HCT116 (cell line): ENCODE data around the gene UNC79. TPM values are rescaled to one million over a fixed set of nuclear protein-coding genes. Genes with fewer than 3 reads are reported as not detected.

Experiments used
- ATAC-seq: fragments of 200-7000 bp; cut with Tn5 transposase; 2 replicates; pipeline ENCODE4 v1.9.1; 2020; ENCODE audit warnings: mild to moderate bottlenecking, moderate library complexity
- BruUV-seq: library from RNA; stranded (reverse); fragments of 400-500 nt; replicated peaks from 2 replicates; lab custom pipeline; 2021; lab: Mats Ljungman, UMichigan
- CTCF ChIA-PET: fragments of 300-600 bp; sonication (Branson Sonifier 250); formaldehyde crosslinking; loops from one replicate; lab custom pipeline; 2021; ENCODE audit warnings: antibody characterized with exemption; lab: Charles Lee
- POLR2A ChIA-PET: fragments of 300-600, 350-600 bp; sonication (Branson Sonifier 250); formaldehyde crosslinking; loops from one replicate; lab custom pipeline; 2021; ENCODE audit warnings: antibody characterized with exemption; lab: Charles Lee
- RAD21 ChIA-PET, 2 experiments: fragments of 300-600 bp; sonication (Branson Sonifier 250); formaldehyde crosslinking; loops; one replicate each; lab custom pipeline; 2023; ENCODE audit warnings: low total read pairs in 2 of 2; ENCODE audit not compliant: uncharacterized antibody in 2 of 2, unreplicated experiment in 2 of 2, low non-redundant PET in 1 of 2; lab: Charles Lee
- DNase-seq: peaks from one replicate; pipeline ENCODE4 v3.0.0-alpha.2; 2010; ENCODE audit warnings: low read depth, low spot score
- H2AFZ ChIP-seq: fragments of 200-600 bp; shearing (Covaris generic), sonication (generic); 2 replicates; pipeline ENCODE4 v1.6.1; 2017; ENCODE audit warnings: low read depth, mixed run types, mixed read lengths, antibody characterized with exemption, low read length; ENCODE audit not compliant: poor library complexity, severe bottlenecking
- H3K27ac ChIP-seq: 2 replicates; pipeline ENCODE4 v1.5.1; 2012; ENCODE audit warnings: low read depth, low read length
- H3K27me3 ChIP-seq: fragments of 200-600 bp; sonication (generic); 2 replicates; pipeline ENCODE4 v1.6.1; 2016; ENCODE audit warnings: mixed run types, low read length, mixed read lengths; ENCODE audit not compliant: insufficient read depth
- H3K36me3 ChIP-seq, 2 experiments: fragments of 200-500 bp in 1 of 2; fragments of 200-600 bp in 1 of 2; sonication (Bioruptor generic) in 1 of 2; sonication (generic) in 1 of 2; 2 replicates each; pipeline versions ENCODE4 v1.5.1 to v1.6.1; 2014 to 2016; ENCODE audit warnings: low read length in 2 of 2, inconsistent platforms in 1 of 2, mixed read lengths in 1 of 2, mixed run types in 1 of 2; ENCODE audit not compliant: insufficient read depth in 2 of 2, control insufficient read depth in 1 of 2
- H3K4me1 ChIP-seq, 2 experiments: fragments of 200-600 bp in 1 of 2; sonication (generic) in 1 of 2; 2 replicates each; pipeline versions ENCODE4 v1.5.1 to v1.6.1; 2012 to 2017; ENCODE audit warnings: low read length in 2 of 2, inconsistent platforms in 1 of 2, mild to moderate bottlenecking in 1 of 2, mixed read lengths in 1 of 2, mixed run types in 1 of 2, moderate library complexity in 1 of 2; ENCODE audit not compliant: insufficient read depth in 2 of 2, control insufficient read depth in 1 of 2
- H3K4me2 ChIP-seq: fragments of 200-600 bp; sonication (generic); 2 replicates; pipeline ENCODE4 v1.6.1; 2017; ENCODE audit warnings: mixed run types, low read length, mixed read lengths
- H3K4me3 ChIP-seq, 2 experiments: fragments of 200-600 bp in 1 of 2; sonication (generic) in 1 of 2; replicated peaks in 1 of 2; 2 replicates each; pipeline ENCODE4 v1.5.1; 2011 to 2016; ENCODE audit warnings: low read length in 2 of 2, control low read depth in 1 of 2, low read depth in 1 of 2, mild to moderate bottlenecking in 1 of 2, mixed read lengths in 1 of 2, mixed run types in 1 of 2
- H3K79me2 ChIP-seq: fragments of 200-600 bp; sonication (generic); 2 replicates; pipeline ENCODE4 v1.6.1; 2017; ENCODE audit warnings: mild to moderate bottlenecking, mixed run types, low read length, moderate library complexity, mixed read lengths; ENCODE audit not compliant: insufficient read depth
- H3K9ac ChIP-seq: fragments of 200-600 bp; sonication (generic); 2 replicates; pipeline ENCODE4 v1.6.1; 2016; ENCODE audit warnings: low read length, mixed read lengths
- H3K9me2 ChIP-seq: fragments of 200-600 bp; sonication (generic), shearing (Covaris generic); 2 replicates; pipeline ENCODE4 v1.6.1; 2017; ENCODE audit warnings: mixed run types, mild to moderate bottlenecking, moderate library complexity; ENCODE audit not compliant: insufficient read depth
- H3K9me3 ChIP-seq, 2 experiments: fragments of 200-500 bp in 1 of 2; fragments of 200-600 bp in 1 of 2; sonication (Bioruptor generic) in 1 of 2; sonication (generic) in 1 of 2; 2 replicates each; pipeline ENCODE4 v1.6.1; 2014 to 2017; ENCODE audit warnings: low read length in 2 of 2, mixed read lengths in 2 of 2, inconsistent platforms in 1 of 2, low read depth in 1 of 2, mild to moderate bottlenecking in 1 of 2, mixed run types in 1 of 2, moderate library complexity in 1 of 2; ENCODE audit not compliant: control insufficient read depth in 1 of 2, insufficient read depth in 1 of 2
- H4K20me1 ChIP-seq: fragments of 200-600 bp; sonication (generic), shearing (Covaris generic); 2 replicates; pipeline ENCODE4 v1.6.1; 2017; ENCODE audit warnings: mixed run types, mild to moderate bottlenecking, moderate library complexity; ENCODE audit not compliant: insufficient read depth
- CBX3 ChIP-seq: IDR thresholded peaks from 2 replicates; pipeline ENCODE4 v1.6.1; 2012; ENCODE audit warnings: low read depth
- CEBPB ChIP-seq: IDR thresholded peaks from 2 replicates; pipeline ENCODE4 v1.6.1; 2012; ENCODE audit warnings: low read depth
- EGR1 ChIP-seq: IDR thresholded peaks from 2 replicates; pipeline ENCODE4 v1.6.1; 2012; ENCODE audit warnings: low read depth
- ELF1 ChIP-seq: IDR thresholded peaks from 2 replicates; pipeline ENCODE4 v1.6.1; 2012; ENCODE audit warnings: low read depth, borderline replicate concordance
- EZH2 ChIP-seq: fragments of 200-600 bp; sonication (generic); IDR thresholded peaks from 2 replicates; pipeline ENCODE4 v1.6.1; 2017; ENCODE audit warnings: antibody characterized with exemption, mixed run types
- EZH2phosphoT487 ChIP-seq: fragments of 200-600 bp; IDR thresholded peaks from 2 replicates; pipeline ENCODE4 v1.6.1; 2018; ENCODE audit warnings: antibody characterized with exemption, borderline replicate concordance
- FOSL1 ChIP-seq: IDR thresholded peaks from 2 replicates; pipeline ENCODE4 v1.6.1; 2012; ENCODE audit warnings: low read depth
- JUND ChIP-seq: IDR thresholded peaks from 2 replicates; pipeline ENCODE4 v1.6.1; 2012
- MAX ChIP-seq: IDR thresholded peaks from 2 replicates; pipeline ENCODE4 v1.6.1; 2012
- POLR2A ChIP-seq: IDR thresholded peaks from 2 replicates; pipeline ENCODE4 v1.7.0; 2011; ENCODE audit warnings: borderline replicate concordance; ENCODE audit not compliant: insufficient read depth, insufficient read length; ENCODE audit errors: extremely low read depth
- POLR2AphosphoS5 ChIP-seq: IDR thresholded peaks from 2 replicates; pipeline ENCODE4 v1.6.1; 2011; ENCODE audit warnings: mild to moderate bottlenecking, low read depth, low read length, moderate library complexity
- SIN3A ChIP-seq: IDR thresholded peaks from 2 replicates; pipeline ENCODE4 v1.6.1; 2012; ENCODE audit warnings: low read depth
- SP1 ChIP-seq: IDR thresholded peaks from 2 replicates; pipeline ENCODE4 v1.6.1; 2012; ENCODE audit warnings: low read depth
- SRF ChIP-seq: IDR thresholded peaks from 2 replicates; pipeline ENCODE4 v1.6.1; 2012; ENCODE audit warnings: low read depth
- TCF7L2 ChIP-seq: IDR thresholded peaks from 2 replicates; pipeline ENCODE4 v1.7.0; 2011; ENCODE audit warnings: borderline replicate concordance, inconsistent platforms; ENCODE audit not compliant: insufficient read depth, insufficient read length; ENCODE audit errors: extremely low read depth
- YY1 ChIP-seq: IDR thresholded peaks from 2 replicates; pipeline ENCODE4 v1.6.1; 2011; ENCODE audit warnings: low read length, low read depth, moderate library complexity, mild to moderate bottlenecking; ENCODE audit not compliant: insufficient replicate concordance; ENCODE audit errors: extremely low read depth
- ZFX ChIP-seq: fragments of 450-650 bp; IDR thresholded peaks from 2 replicates; pipeline ENCODE4 v1.6.1; 2017
- ZNF274 ChIP-seq: fragments of 200-500 bp; sonication (Bioruptor generic); IDR thresholded peaks from 2 replicates; pipeline ENCODE4 v1.6.1; 2014; ENCODE audit warnings: mild to moderate bottlenecking, low read depth, low read length, inconsistent platforms
- intact Hi-C: fragments of 100-400 bp; cut with micrococcal nuclease; formaldehyde crosslinking; loops from 2 replicates; pipeline ENCODE4 v1.10.0; 2022
- total RNA-seq: library from RNA; stranded (reverse); gene quantifications from one replicate; pipeline ENCODE4 v1.2.1, GENCODE V29; 2021; ENCODE audit not compliant: unreplicated experiment
- TF ChIP-seq, protein P1 (sequence below): IDR thresholded peaks from 2 replicates; pipeline ENCODE4 v1.6.1; 2012
- TF ChIP-seq, protein P2 (sequence below): IDR thresholded peaks from 2 replicates; pipeline ENCODE4 v1.6.1; 2011; ENCODE audit warnings: mild to moderate bottlenecking, low read length, moderate library complexity; ENCODE audit not compliant: insufficient replicate concordance; ENCODE audit errors: extremely low read depth

Gene UNC79
- total RNA-seq, 1 experiment from 2014 or later, result 0.10 TPM

DNA sequence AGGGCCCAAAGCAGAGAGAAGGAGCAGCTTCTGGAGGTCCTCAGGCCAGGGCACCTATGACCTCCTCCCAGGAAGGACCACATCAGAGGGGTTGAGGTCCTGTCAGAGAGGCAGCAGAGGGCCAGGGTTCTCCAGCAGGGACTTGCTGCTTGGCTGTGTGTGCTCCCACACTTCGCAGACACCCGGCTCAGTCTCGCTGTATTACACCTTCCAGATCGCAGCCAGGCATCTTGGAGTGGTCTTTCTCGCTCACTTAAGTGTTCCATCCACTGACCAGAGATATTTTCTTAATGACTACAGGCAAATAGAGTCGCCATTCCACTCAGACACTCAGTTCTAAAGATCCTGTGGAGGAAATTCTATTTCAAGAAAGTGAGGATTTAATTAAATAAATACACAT is 273.2 kb downstream of the UNC79 start:
- Histone ChIP-seq H3K9me2 (no peaks in the 10 kb centered on the region), H3K9ac (no peak overlapping the region), H2AFZ (no peak overlapping the region), H3K27ac (no peak overlapping the region), H4K20me1 (no peaks in the 10 kb centered on the region), H3K9me3 (no peaks in the 10 kb centered on the region), H3K79me2 (no peaks in the 10 kb centered on the region), H3K27me3 (no peaks in the 10 kb centered on the region), H3K4me1 (no peaks in the 10 kb centered on the region), H3K4me2 (no peak overlapping the region), H3K4me3 (no peak overlapping the region), H3K36me3 (no peaks in the 10 kb centered on the region)
- POLR2A ChIA-PET, result no interaction called here
- intact Hi-C loops, result no loop called here
- TF ChIP-seq, protein P1, sequence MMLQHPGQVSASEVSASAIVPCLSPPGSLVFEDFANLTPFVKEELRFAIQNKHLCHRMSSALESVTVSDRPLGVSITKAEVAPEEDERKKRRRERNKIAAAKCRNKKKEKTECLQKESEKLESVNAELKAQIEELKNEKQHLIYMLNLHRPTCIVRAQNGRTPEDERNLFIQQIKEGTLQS, result no peak
- TF ChIP-seq JUND (no peak), ZNF274 (no peak), ELF1 (no peak), SIN3A (no peak), FOSL1 (no peak), EGR1 (no peak), CBX3 (no peak), MAX (no peak), POLR2A (no peak), CEBPB (no peak), YY1 (no peak), POLR2AphosphoS5 (no peak), SRF (no peak), EZH2 (no peak), SP1 (no peak), ZFX (no peak), TCF7L2 (no peak), EZH2phosphoT487 (no peak)
- TF ChIP-seq, protein P2, sequence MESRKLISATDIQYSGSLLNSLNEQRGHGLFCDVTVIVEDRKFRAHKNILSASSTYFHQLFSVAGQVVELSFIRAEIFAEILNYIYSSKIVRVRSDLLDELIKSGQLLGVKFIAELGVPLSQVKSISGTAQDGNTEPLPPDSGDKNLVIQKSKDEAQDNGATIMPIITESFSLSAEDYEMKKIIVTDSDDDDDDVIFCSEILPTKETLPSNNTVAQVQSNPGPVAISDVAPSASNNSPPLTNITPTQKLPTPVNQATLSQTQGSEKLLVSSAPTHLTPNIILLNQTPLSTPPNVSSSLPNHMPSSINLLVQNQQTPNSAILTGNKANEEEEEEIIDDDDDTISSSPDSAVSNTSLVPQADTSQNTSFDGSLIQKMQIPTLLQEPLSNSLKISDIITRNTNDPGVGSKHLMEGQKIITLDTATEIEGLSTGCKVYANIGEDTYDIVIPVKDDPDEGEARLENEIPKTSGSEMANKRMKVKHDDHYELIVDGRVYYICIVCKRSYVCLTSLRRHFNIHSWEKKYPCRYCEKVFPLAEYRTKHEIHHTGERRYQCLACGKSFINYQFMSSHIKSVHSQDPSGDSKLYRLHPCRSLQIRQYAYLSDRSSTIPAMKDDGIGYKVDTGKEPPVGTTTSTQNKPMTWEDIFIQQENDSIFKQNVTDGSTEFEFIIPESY, result no peak
- no peak for DNase-seq
- no TSS peak for BruUV-seq
- ATAC-seq, result no peak
- RAD21 ChIA-PET, result no interaction called here
- CTCF ChIA-PET, result no interaction called here
